Measurements from ENCODE around the gene MAP3K21.

The MAP3K21 gene

GRCh38 chr1:233389169-233389568 lies 61.6 kb downstream of the MAP3K21 start:
- DNase-seq (ENCODE audit: low read depth in 2 of 2), result no peak

- DNase-seq (ENCODE audit: low read depth in 2 of 2), result no peak
Measured at GRCh38 chr1:233389893-233390292, 62.4 kb downstream of the MAP3K21 start.

GRCh38 chr1:233390842-233391737 lies 63.6 kb downstream of the MAP3K21 start:
- no peak for DNase-seq (ENCODE audit: low read depth in 2 of 2)

- no peak for DNase-seq (ENCODE audit: low read depth in 2 of 2)
Measured at GRCh38 chr1:233393084-233393840, 65.7 kb downstream of the MAP3K21 start.

GRCh38 chr1:233393926-233394680 lies 66.6 kb downstream of the MAP3K21 start:
- DNase-seq (ENCODE audit: low read depth in 2 of 2), result no peak

- DNase-seq (ENCODE audit: low read depth in 2 of 2), result no peak
Measured at GRCh38 chr1:233394860-233395717, 67.6 kb downstream of the MAP3K21 start.

GRCh38 chr1:233395863-233396646 lies 68.5 kb downstream of the MAP3K21 start:
- no peak for DNase-seq (ENCODE audit: low read depth in 2 of 2)

- no peak for DNase-seq (ENCODE audit: low read depth in 2 of 2)
Measured at GRCh38 chr1:233406339-233406960, 78.9 kb downstream of the MAP3K21 start.

GRCh38 chr1:233406994-233407631 lies 79.6 kb downstream of the MAP3K21 start:
- no peak for DNase-seq (ENCODE audit: low read depth in 2 of 2)

- DNase-seq (ENCODE audit: low read depth in 2 of 2), result no peak
Measured at GRCh38 chr1:233409540-233409939, 82.0 kb downstream of the MAP3K21 start.

GRCh38 chr1:233410906-233411305 lies 83.4 kb downstream of the MAP3K21 start:
- no peak for DNase-seq (ENCODE audit: low read depth in 2 of 2)

- no peak for DNase-seq (ENCODE audit: low read depth in 2 of 2)
Measured at GRCh38 chr1:233412812-233413211, 85.3 kb downstream of the MAP3K21 start.

- no peak for DNase-seq (ENCODE audit: low read depth in 2 of 2)
Measured at GRCh38 chr1:233421293-233421692, 93.8 kb downstream of the MAP3K21 start.

GRCh38 chr1:233424779-233425178 lies 97.3 kb downstream of the MAP3K21 start:
- no peak for DNase-seq (ENCODE audit: low read depth in 2 of 2)

GRCh38 chr1:233427907-233428306 lies 100.4 kb downstream of the MAP3K21 start:
- no peak for DNase-seq (ENCODE audit: low read depth in 2 of 2)

GRCh38 chr1:233431753-233432403 lies 104.4 kb downstream of the MAP3K21 start:
- DNase-seq (ENCODE audit: low read depth in 2 of 2), result no peak

GRCh38 chr1:233432916-233433315 lies 105.4 kb downstream of the MAP3K21 start:
- DNase-seq (ENCODE audit: low read depth in 2 of 2), result no peak

GRCh38 chr1:233433436-233434210 lies 106.1 kb downstream of the MAP3K21 start:
- no peak for DNase-seq (ENCODE audit: low read depth in 2 of 2)
